Astrocyte of the cerebellum (primary cell): ENCODE measurements around the gene DUXA.

ENCODE experiments used
- DNase-seq: peaks from one replicate; pipeline ENCODE4 v3.0.0-alpha.2; 2011; ENCODE audit warnings: low read depth
- H3K4me3 ChIP-seq: 2 replicates; pipeline ENCODE4 v1.5.1; 2011; ENCODE audit warnings: mild to moderate bottlenecking, low read depth, low read length, moderate library complexity
- CTCF ChIP-seq: IDR thresholded peaks from 2 replicates; pipeline ENCODE4 v1.5.1; 2012; ENCODE audit warnings: low read length, low read depth, moderate library complexity, mild to moderate bottlenecking; ENCODE audit errors: missing control alignments
- in situ Hi-C: cut with HindIII; loops from 2 replicates; pipeline ENCODE4 v1.10.0; 2017; ENCODE audit warnings: low sequenced_read_pairs

The DUXA gene

GRCh38 chr19:57191141-57192076, 24.1 kb upstream of the DUXA start, which contains the start of gene ZNF264:
TSS of gene ZNF264 (plus strand) at chr19:57191500. CDS start at chr19:57191914, 414 bp downstream.
- peak; percentile 73 for DNase-seq
- no peak for TF ChIP-seq CTCF
- peak within 1 kb of the TSS; percentile 93 for H3K4me3 ChIP-seq
- in situ Hi-C loops: no loop called here

GRCh38 chr19:57190301-57190700, 23.0 kb upstream of the DUXA start:
- H3K4me3 ChIP-seq: no peak overlapping the region
- in situ Hi-C loops: no loop called here
- no peak for TF ChIP-seq CTCF
- DNase-seq: no peak

- H3K4me3 ChIP-seq: peak overlapping the region; percentile 38
- no peak for DNase-seq
- TF ChIP-seq CTCF: no peak
- in situ Hi-C loops: no loop called here
These were observed 4.3 kb upstream of the DUXA start for GRCh38 chr19:57171551-57172081.

- in situ Hi-C loops: no loop called here
These were observed 1.4 kb downstream of the DUXA start for GRCh38 chr19:57165846-57166245.

GRCh38 chr19:57161985-57162539, 5.2 kb downstream of the DUXA start:
- DNase-seq: no peak
- no peak overlapping the region for H3K4me3 ChIP-seq
- in situ Hi-C loops: no loop called here
- no peak for TF ChIP-seq CTCF

More at GRCh38 chr19:57165846-57166245, 1.4 kb downstream of the DUXA start:
- TF ChIP-seq CTCF: no peak
- no peak for DNase-seq
- H3K4me3 ChIP-seq: no peak overlapping the region

GRCh38 chr19:57152921-57153320, 14.4 kb downstream of the DUXA start:
- no peak for TF ChIP-seq CTCF
- in situ Hi-C loops: no loop called here
- no peak for DNase-seq
- no peak overlapping the region for H3K4me3 ChIP-seq
